Measurements from ENCODE around the gene ZBTB38. TPM values are rescaled to one million over a fixed set of nuclear protein-coding genes. Genes with fewer than 3 reads are reported as not detected.

The ZBTB38 gene
- total and polyA plus RNA-seq, 2 donors from 2014 or later, result 8.6 to 113 TPM

DNA sequence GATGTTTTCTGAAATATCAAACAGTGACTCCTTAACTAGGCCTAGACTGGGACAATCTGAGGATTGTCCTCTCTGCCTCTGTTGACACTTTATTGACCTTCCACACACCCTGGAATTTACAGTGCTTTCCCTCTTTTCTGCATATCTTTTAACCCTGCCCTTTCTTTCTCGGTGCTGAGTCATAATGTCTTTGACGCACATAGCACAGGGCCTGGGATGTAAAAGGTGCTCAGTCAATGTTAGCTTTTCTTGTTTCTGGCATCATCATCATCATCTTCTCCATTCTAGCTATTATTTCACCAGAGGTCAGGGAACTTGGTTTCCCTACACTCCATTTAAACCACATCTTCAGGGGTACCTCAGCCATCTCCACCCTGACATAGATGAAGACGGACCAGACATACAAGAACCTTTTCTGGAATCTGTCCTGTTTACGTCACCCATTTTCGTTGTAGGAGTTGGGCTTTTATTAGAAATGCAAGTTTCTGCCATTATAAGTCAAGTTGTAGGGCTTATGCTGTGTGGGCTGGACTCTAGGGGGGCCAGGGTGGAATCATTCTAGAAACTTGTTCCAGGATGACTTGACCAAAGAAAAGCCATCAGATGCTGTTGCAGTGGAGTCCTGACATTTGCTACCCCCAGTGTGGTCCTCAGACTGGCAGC is 46.6 kb downstream of the ZBTB38 start:
- H3K27me3 ChIP-seq (ENCODE audit: control insufficient read depth, insufficient read depth, low read length), result no peaks in the 10 kb centered on the region
- H3K9ac ChIP-seq (ENCODE audit: low read length in 3 of 3), result no peak overlapping the region
- intact Hi-C loops (cut with DNase I), result no loop called here
- DNase-seq (no peak), FAIRE-seq (no peak)
- TF ChIP-seq, protein P1, sequence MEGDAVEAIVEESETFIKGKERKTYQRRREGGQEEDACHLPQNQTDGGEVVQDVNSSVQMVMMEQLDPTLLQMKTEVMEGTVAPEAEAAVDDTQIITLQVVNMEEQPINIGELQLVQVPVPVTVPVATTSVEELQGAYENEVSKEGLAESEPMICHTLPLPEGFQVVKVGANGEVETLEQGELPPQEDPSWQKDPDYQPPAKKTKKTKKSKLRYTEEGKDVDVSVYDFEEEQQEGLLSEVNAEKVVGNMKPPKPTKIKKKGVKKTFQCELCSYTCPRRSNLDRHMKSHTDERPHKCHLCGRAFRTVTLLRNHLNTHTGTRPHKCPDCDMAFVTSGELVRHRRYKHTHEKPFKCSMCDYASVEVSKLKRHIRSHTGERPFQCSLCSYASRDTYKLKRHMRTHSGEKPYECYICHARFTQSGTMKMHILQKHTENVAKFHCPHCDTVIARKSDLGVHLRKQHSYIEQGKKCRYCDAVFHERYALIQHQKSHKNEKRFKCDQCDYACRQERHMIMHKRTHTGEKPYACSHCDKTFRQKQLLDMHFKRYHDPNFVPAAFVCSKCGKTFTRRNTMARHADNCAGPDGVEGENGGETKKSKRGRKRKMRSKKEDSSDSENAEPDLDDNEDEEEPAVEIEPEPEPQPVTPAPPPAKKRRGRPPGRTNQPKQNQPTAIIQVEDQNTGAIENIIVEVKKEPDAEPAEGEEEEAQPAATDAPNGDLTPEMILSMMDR (IDR thresholded peaks at IDR 0.05; ENCODE audit: borderline replicate concordance, extremely low read depth, insufficient read depth), result no peak
- no peak overlapping the region for H3K4me3 ChIP-seq (ENCODE audit: low read length in 3 of 3)
- peaks cover 0 to 48% (median 48%) of the 10 kb centered on the region in 3 donors for H3K4me1 ChIP-seq (ENCODE audit: control insufficient read depth in 2 of 3, insufficient read depth in 2 of 3, low read depth in 1 of 3, low read length in 3 of 3)
- H3K27ac ChIP-seq (ENCODE audit: low read depth in 2 of 2, low read length in 2 of 2), result peak overlapping the region; percentile 12 to 52
- H3K36me3 ChIP-seq (ENCODE audit: control insufficient read depth in 2 of 3, insufficient read depth in 3 of 3, low read length in 3 of 3), result peaks cover 10 to 24% (median 13%) of the 10 kb centered on the region in 3 donors
- no peaks in the 10 kb centered on the region for H3K9me3 ChIP-seq (ENCODE audit: control insufficient read depth in 2 of 3, insufficient read depth in 1 of 3, low read length in 3 of 3)

DNA sequence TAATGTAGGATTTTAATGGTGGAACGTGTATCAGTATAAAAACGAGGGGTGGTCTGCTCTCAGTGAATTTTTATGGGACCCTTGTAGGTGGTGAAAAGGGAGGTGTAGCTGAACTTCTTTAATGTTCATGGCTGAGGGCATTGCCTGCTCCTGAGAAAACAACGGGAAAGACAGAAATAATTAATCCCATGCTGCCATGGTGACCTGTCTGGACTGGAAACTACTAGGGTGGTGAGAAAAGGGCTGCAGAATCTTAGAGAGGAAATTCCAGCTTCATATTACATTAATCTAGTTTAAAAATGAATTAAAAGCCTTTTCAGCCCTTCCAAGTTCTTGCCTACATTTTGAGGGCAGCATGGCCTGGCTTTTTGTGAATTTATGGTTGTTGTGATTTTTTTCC is 47.6 kb downstream of the ZBTB38 start:
- Histone ChIP-seq H3K27me3 (ENCODE audit: control insufficient read depth, insufficient read depth, low read length) (no peaks in the 10 kb centered on the region), H3K4me1 (ENCODE audit: control insufficient read depth in 2 of 3, insufficient read depth in 2 of 3, low read depth in 1 of 3, low read length in 3 of 3) (peaks cover 0 to 39% (median 39%) of the 10 kb centered on the region in 3 donors), H3K36me3 (ENCODE audit: control insufficient read depth in 2 of 3, insufficient read depth in 3 of 3, low read length in 3 of 3) (peaks cover 10 to 24% (median 13%) of the 10 kb centered on the region in 3 donors), H3K27ac (ENCODE audit: low read depth in 2 of 2, low read length in 2 of 2) (peak overlapping the region; percentile 12 to 26), H3K9ac (ENCODE audit: low read length in 3 of 3) (no peak overlapping the region), H3K4me3 (ENCODE audit: low read length in 3 of 3) (no peak overlapping the region), H3K9me3 (ENCODE audit: control insufficient read depth in 2 of 3, insufficient read depth in 1 of 3, low read length in 3 of 3) (no peaks in the 10 kb centered on the region)
- TF ChIP-seq, protein P1 (IDR thresholded peaks at IDR 0.05; ENCODE audit: borderline replicate concordance, extremely low read depth, insufficient read depth), result no peak
- DNase-seq, result peak in 2 of 5 donors; percentile 62 to 64
- FAIRE-seq, result no peak
- intact Hi-C loops (cut with DNase I), result no loop called here

Other genes starting within 250 kb of the ZBTB38 start
- gene PXYLP1, start 136.7 kb upstream of the ZBTB38 start, total RNA-seq, result 11.9 TPM
- gene PXYLP1, start 136.7 kb upstream of the ZBTB38 start, polyA plus RNA-seq (ENCODE audit: insufficient read depth, low read depth, low replicate concordance), result 5.4 TPM
- 29.8 TPM for gene RASA2, start 118.5 kb downstream of the ZBTB38 start, total RNA-seq
- gene RASA2, start 118.5 kb downstream of the ZBTB38 start, polyA plus RNA-seq (ENCODE audit: insufficient read depth, low read depth, low replicate concordance), result 2.2 TPM